D721Med (cell line): ENCODE results near the gene FNTB.

ENCODE experiments used
- DNase-seq: peaks from one replicate; pipeline ENCODE4 v3.0.0; 2011; ENCODE audit warnings: low spot score; ENCODE audit not compliant: insufficient read length
- FAIRE-seq: peaks from 2 replicates; lab custom pipeline; 2011; peaks lifted over from hg19 to GRCh38; lab: Jason Lieb, UNC
- CTCF ChIP-seq: IDR thresholded peaks from 2 replicates; pipeline ENCODE4 v1.5.1; 2012; ENCODE audit warnings: mild to moderate bottlenecking, control low read depth; ENCODE audit not compliant: insufficient read depth; ENCODE audit errors: missing control alignments

Gene FNTB

GRCh38 chr14:65074449-65075150 lies 87.9 kb downstream of the FNTB start:
- DNase-seq (no peak), FAIRE-seq (no peak)
- no peak for TF ChIP-seq CTCF

DNA sequence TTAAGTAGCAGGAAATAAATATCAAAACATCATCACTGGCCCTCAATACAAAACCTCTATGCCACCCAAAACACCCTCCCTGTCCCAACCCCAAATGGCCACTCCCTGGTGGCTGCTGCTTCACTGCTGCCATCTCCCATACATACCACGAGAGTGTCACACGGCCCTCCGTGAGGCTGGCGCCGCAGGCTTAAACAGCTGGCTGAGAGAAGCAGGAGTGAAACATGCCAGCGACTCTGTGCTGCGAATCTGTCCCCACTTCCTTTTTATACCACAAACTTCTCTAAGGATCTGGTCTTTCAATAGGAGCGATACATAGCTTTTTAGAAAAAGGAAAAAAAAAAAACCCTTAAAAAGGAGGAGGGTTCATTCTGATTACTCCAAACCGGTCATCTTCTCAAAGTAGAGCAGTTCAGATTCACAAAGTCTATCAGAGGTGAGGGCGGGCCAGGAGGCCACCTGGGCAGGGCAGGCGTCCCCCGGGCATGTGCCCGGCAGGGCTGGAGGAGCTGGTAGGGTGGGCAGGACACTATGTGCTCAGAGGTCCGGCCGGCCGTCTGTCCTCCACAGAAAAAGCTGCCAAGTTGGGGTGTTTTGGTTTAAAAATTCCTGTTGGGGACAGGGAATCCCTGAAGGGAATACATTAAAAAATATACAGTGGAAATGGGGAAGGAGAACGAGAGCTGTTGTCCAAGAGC lies 89.1 kb downstream of the FNTB start:
- no peak for TF ChIP-seq CTCF
- FAIRE-seq (no peak), DNase-seq (no peak)

GRCh38 chr14:65077318-65077717 lies 90.6 kb downstream of the FNTB start:
- no peak for TF ChIP-seq CTCF
- no peak for DNase-seq
- FAIRE-seq: no peak

GRCh38 chr14:65079201-65079600 lies 92.5 kb downstream of the FNTB start:
- no peak for TF ChIP-seq CTCF
- no peak for FAIRE-seq
- no peak for DNase-seq

- no peak for TF ChIP-seq CTCF
- no peak for FAIRE-seq
These were observed 93.1 kb downstream of the FNTB start for GRCh38 chr14:65079768-65080167.

GRCh38 chr14:65080960-65081747 lies 94.5 kb downstream of the FNTB start:
- no peak for TF ChIP-seq CTCF

More at GRCh38 chr14:65079768-65080167, 93.1 kb downstream of the FNTB start:
- no peak for DNase-seq

More at GRCh38 chr14:65080960-65081747, 94.5 kb downstream of the FNTB start:
- DNase-seq (no peak), FAIRE-seq (no peak)
